Activated CD4-positive, alpha-beta T cell treated with anti-CD3 and anti-CD28 coated beads, Interleukin-2, amount 50 U/mL, for 24 hours (primary cell): ENCODE results near the gene ZNF746.

Experiments used
- DNase-seq, 2 donors: peaks; one replicate each; pipeline ENCODE4 v3.0.0-alpha.2; 2020; ENCODE audit warnings: low read depth in 1 of 2, low spot score in 1 of 2

Gene ZNF746

DNA sequence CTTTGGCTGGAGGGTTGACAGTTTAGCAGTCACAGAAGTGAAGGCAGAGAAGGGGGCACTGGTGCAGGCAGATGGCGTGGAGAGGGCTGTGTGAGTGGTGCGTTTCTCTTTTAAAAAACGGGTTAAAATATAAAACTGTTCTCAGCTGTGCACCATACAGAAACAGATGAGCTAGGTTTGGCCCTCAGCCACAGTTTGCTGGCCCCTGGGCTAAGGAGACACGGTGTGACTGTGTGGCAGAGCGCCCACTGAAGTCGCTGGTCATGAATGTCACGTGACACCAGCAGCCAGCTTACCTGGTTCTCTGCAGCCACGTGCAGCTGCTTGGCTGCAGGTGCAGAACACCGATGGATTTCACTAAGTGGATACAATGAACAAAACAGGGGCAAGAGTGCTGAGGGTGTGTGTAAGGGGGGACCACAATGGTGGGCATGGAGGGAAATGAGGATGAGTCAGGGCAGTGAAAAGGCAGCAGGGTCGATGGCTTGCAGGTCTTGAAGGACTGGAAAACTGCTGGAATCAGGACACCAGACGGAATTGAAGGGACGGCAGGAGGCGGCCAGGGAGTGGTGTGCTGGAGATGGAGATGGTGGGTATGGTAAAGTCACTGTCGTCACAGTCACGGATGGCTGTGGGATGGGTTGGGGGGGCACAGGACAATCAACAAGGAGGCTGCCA is 7.4 kb downstream of the ZNF746 start:
- DNase-seq, result no peak

DNA sequence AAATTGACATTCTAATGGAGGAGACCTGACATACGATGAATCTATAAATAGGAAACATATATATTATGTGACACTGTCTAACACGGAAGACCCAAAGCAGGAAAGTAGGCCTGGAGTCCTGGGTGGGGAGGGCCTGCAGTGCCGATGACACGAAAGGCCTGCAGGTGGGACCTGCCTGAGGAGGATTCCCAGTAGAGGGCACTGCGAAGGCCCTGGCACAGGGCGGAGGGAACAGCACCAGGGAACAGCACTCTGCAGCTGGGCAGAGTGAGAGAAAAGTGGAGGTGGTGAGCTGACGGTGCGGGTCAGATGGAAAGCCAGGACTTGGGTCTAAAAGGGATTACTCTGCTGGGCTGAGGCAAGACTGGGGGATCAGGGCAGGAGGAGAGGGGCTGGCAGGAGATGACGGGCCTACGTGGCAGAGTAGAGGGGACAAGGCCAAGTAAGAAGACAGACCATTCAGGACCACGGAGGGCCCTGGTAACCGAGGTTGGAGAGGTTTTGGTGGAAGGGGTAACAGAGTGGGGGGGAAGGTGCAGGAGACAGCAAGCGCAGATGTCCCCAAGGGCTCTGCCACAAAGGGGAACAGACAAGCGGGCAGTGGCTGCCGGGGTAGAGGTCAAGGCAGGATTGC is 8.1 kb downstream of the ZNF746 start:
- DNase-seq, result no peak

DNA sequence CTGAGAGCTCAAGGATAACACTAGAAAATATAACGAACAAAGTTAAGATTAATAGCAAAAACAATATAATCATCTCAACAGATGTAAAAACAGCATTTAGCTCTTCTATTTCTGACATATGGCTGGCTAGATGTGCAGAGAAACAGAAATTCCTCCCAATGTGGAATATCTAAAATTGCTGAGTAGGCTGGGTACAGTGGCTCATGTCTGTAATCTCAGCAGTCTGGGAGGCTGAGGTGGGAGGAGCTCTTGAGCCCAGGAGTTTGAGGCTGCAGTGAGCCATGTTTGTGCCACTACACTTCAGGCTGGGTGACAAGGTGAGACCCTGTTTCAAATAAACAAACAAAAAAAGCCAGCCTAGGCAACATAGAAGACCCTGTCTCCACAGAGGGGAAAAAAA is 18.0 kb downstream of the ZNF746 start:
- no peak for DNase-seq

DNA sequence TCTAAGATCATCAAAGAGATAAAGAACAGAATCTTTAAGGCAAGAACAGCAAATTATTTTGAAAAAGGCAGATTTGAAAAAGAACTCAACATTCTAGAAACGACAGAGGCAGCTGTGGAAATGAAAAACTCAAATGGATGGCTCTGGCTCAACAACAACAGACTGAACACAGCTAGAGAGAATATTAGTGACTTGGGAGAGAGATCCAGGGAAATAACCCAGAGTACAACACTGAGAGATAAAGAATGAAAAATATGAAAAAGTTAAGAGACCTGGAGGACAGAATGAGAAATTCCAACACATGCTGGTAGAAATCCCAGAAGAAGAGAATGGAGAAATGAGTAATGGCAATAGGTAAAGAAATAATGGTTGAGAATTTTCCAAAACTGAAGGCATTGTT is 18.9 kb downstream of the ZNF746 start:
- no peak for DNase-seq

DNA sequence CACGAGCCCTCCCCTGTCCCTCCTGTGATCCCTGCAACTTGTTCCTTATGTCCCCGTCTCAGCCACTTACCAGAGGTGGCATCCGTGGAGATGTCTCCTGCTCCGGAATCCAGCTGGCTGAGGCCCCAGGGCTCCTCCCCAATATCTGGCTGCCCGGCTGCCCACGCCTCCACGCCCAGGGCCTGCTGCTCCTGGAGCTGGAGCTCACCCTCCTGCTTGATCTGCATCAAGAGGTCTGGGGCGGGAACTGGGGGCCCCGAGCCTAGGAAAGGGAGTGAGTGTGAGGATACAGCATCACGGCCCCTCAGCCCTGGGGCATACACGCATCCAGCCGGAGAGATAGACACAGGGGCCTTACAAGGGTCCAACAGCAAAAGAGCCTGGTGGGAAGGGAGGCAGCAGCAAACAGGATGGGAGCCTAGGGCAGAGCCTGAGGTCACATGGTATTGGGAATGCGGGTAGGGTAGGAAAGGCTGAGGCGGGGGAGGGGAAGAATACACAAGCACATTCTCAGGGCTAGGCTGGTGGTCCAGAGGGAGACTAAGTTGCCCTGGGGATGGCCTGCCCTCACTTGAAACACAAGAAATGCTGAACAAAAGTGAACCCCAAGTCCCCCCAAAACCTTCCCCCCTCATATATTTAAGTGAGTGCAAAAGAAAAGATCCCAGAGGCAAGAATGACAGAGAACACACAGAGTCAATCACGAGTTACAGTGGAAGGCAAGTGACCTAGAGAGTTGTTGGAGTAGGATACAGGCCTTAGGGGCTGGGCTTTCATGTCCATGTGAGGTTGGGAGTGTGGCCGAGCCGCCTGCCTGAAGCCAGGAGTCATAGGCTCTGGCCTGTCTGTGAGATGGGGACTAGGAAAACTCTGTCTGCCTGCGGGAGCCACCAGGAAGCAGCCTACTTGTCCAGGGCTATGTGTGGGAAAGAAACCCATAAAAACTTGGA is 19.8 kb downstream of the ZNF746 start:
- no peak for DNase-seq

DNA sequence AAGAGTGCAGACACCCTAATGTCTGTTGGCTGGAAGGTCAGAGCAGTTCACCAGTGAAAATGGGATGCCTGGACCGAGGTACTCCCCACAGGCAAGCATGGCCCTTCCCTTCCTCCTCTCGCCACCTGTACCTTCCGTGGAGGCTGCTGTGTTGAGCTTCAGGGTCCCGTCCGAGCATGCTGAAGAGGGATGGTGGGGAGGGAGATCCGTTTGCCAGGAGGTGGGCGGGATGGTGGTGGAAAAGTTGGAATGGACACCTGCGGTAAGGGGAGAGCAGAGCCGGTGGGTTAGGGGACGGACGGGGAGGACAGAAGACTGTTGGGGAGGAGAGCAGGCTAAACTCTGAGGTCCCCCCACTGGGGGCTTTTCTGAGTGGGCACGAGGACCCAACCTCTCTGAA is 20.8 kb downstream of the ZNF746 start:
- no peak for DNase-seq

DNA sequence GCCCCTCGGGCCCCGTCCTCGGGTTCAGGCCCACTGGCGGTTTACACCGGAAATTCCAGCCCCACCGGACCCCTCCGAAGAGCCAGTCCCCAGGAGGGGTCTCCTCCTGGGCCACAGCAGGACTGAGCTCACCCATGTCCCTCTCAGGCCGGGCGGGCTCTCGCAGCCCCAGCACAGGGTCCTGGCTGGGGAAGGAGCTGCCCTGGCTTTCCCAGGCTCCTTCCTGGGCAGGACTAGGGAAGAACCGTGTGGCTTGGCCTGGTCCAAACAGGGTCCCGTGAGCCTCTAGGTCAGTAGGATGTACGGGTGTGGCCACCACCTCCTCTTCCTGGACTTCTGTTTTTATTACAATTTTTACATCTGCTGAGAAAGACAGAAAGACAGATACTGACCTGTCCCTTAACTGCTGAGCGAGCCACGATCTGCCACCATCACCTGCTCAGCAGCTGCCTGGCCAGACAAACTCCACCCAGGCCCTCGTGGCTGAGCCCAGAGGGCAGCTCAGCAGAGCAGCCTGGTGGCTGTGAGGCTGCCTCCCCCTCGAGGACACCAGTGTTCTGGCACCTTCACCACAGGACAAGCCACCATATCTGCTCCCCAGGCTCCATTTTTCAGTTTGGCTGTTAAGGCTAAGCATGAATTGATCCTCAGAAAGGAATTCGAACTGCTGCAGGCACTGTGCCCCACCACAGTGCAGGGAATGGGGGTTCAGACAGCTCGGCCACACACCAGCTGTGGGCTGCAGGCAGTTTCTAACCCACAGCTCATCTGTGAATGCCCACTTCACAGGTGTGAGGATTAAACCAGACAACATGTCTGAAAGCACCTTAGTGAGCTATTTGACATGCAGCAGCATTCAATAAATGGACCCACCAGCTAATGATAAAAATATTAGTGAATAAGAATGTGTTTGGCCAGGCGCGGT is 22.2 kb downstream of the ZNF746 start:
- no peak for DNase-seq

DNA sequence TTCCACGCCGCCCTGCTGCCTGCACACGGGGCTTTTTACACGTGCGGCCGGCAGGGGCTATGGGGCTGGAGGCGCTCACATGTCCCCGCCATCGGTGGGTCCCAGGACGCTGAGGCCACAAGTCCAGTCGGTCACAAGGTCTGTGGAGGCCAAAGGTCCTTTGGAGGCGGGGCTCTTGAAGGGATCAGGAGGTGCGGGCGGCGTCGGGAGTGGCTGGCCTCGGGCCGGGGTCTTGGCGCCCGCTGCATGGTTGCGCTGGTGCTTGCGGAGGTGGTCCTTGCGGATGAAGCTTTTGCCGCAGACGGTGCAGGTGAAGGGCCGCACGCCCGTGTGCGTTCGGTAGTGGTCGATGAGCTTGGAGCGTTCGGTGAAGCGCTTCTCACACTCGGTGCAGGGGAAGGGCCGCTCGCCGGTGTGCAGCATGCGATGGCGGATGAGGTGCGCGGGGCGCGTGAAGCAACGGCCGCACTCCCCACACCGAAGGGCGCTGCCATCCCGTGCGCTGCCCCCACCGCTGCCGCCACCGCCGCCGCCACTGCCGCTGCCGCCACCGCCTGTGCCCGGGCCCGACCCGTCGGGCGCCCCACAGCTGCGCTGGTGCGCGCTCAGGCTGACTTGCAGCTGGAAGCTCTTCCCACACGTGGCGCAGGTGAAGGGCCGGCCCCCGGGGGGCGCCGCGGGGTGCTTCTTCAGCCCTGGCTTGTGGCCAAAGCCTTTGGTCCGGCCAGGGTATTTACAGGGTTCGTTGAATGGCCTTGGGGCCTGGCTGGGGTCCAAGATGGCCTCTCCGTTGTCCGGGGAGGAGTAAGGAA is 23.1 kb downstream of the ZNF746 start:
- DNase-seq, result no peak

DNA sequence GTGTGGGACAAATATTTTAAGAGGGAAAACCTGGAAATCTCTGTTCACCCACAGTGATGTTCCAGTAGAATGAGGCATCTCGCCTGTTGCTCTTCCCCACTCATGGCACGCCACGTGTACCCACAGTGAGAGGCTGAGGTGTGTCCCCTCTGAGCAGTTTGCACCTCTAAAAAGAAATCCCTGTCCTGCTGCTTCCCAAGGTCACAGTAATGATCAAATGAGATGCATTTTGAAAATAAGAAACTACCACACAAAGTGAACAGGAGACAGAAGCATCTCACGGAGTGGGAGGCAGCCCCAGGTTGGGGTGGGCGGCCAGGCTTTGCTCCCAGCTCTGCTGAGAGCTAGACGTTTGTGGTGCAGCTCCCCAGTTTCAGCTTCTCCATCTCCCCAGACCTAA is 24.4 kb downstream of the ZNF746 start:
- DNase-seq, result no peak

DNA sequence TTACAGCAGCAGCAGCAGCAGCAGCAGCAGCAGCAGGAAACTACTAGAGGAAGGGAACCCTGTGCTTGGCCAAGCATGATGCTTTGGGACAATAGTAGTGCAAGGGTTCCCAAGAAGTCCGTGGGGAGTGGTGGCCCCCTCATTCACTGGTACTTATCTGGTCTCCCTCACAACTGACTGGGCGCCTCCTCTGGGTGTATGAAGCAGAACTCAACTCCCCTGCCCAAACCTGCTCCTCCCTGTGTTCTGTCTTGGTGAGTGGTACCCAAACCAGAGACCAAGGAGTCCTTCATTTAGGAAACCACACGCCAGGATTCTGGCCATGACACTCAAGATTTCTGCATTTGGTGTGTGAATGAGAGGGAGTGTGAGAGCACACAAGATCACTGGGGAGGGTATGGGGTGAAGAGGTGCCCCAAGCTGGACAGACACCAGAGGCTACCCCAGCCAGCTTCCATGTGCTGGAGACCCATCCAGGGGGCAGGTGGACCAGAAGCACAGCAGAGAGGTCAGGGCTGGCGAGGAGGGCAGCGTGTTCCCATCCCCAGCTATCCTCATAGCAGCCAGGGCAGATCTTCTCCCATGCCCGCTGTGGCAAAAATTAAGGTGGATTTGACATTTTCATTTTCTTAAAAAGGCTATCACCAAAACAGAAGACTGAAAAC is 26.2 kb downstream of the ZNF746 start:
- DNase-seq, result no peak

DNA sequence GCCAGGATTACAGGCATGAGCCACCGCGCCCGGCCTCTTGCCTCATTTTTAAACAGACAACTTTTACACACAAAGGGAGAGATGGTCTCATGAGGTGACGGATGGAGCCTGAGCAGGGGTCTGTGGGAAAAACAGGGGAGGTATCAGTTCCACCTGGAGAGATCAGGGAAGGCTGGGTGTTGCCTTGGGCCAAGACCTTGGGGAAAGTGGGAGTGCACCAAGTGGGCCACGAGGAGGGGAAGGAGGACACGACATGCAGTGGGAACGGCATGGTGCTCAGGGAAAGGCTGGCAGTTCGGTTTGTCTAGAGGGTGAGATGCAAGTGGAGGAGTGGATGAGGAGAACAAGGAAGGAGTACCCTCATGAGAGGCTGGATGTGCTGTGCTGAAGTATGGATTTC is 27.8 kb downstream of the ZNF746 start:
- no peak for DNase-seq

DNA sequence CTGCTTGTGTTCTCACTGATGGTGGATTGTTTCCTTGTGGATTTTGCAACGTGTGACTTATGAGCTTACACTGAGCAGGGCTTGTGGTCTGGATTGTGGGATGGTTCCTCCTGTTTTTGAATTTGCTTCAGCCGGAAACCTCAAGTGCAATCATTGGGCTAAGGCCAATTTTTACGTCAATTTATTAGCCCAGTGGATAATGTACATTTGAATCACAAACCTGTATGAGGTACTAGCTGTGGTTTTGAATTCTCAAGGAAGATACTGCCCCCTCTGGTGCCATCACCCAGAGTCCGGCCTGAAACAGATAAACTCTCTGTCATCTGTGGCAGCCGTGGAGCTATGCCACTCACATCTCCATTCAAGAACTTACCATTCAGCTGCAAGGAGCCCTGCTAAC is 29.4 kb downstream of the ZNF746 start:
- DNase-seq, result no peak

DNA sequence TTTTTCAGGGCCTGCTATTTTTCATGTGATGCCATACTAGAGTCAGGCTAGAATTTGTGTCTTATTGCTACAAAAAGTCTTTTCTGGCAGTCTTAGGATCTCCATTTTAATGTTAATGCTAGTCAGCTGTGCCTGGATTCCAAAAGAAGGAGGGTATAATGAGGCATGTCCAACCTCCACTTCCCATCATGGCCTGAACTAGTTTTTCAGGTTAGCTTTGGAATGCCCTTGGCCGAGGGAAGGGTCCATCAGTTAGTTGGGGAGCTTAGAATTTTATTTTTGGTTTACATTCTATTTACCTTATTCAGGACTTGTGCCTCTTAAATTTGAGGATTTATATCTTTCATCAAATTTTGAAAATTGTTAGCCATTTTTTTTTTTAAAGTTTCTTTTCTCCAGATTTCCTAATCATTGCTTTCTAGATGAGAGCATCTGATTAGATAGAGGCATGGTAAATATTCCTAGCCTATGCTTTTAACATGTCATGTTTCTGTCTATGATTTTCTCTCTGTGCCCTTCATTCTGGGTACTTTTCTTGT is 30.2 kb downstream of the ZNF746 start:
- DNase-seq, result no peak

DNA sequence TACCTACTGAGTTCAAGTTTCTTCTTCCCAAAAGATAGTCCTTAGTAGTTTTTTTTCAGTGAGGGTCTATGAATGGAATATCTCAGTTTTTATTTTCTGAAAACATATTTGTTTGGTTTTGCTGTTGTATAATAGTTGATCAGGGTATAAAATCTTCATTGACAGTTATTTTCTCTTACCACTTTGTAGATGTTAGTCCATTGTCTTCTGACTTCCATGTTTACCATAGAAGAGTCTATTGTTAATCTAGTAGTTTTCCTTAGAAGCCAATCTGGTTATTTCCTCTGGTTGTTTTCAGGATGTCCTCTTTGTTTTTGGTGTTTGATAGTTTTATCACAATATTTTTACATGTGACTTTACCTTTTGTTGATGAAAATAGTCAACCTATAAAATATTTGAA is 31.2 kb downstream of the ZNF746 start:
- no peak for DNase-seq

DNA sequence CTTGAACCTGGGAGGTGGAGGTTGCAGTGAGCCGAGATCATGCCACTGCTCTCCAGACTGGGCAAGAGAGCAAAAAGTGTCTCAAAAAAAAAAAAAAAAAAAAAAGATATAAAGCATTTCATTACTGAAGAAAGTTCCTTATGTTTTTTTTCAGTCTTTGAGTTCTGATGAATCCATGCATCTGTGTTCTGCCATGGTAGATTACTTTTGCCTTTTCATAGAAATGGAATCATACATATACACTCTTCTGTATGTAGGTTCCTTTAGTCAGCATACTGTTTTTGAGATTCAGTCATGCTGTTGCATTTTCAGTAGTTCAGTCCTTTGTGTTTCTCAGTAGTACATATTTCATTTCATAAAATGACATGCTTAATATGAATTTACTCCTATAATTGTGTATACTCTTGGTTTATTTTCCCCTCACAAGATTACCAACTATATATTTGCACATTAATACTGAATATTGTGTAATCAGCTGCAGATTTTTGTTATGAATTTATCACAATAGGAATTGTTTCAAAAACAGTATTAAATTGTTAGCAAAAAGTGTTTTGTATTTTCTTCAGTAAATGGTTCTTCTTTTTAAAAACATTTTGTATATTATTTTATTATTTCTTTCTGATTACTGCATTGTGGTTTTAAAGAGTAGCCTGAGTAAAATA is 34.0 kb downstream of the ZNF746 start:
- no peak for DNase-seq

DNA sequence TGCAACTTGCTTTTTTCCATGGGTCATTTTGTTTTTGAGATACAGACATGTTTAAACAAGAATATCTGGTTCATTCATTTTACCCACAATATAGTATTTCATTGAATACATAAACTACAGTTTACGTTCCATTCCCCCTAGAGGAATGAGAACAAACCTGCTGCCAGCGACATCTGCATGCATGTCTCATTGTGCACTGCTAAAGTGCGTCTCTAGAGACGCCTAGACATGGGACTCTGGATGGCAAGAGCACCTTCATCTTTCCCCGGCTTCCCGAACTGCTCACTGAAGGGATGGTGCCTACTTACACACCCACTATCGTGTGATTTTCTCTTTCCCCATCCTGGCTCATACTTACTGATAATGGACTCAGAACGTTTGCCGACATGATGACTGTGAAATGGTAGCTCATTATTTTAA is 35.5 kb downstream of the ZNF746 start:
- no peak for DNase-seq

DNA sequence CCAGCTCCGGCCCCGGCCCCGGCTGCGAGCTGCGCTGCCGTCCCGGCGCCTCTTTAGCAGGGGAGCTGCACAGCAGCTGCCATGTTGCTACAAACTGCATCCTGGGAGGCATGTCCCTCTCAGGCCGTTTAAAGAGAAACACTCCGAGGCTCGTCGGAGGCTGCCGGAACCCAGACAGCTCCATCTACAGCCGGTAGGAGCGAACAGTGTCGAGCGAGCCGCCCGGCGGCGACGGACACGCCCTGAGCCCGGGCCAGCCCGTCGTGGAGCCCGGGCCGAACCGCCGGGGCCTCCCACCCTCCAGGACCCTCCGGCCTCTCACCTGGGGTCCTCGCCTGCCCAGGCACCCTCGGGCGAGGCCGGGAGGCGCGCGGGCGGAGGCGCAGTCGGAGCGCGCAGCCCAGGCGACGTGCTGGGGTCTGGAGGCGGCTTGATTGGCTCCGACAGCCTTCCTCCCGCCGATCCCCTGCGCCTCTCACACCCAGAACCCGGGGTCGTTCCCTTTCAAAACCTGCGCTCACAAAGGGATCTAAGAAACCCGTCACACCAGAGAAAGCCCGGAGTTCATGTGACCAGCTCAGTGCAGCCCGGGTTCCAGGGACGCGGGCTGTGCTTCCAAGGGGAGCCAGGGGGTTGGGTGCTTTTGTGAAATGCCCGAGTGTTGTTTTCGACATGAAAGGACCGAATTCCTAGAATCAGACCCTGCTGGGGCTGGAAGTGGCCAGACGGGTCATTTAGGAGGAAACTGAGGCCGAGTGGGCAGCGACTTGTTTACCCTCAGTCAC is 36.9 kb downstream of the ZNF746 start, which contains the start of gene ZNF777:
Gene ZNF777 (minus strand): TSS at position 570 of the 785 bp plus-strand sequence. CDS start 5,040 bp downstream, outside the sequence.
- peak; percentile 66 to 77 for DNase-seq
